ENCODE data around the gene LDB3. TPM values are rescaled to one million over a fixed set of nuclear protein-coding genes. Genes with fewer than 3 reads are reported as not detected.
A peak's percentile ranks its signal among the peaks of the same experiment; 100 is the strongest.

LDB3 gene
- total RNA-seq, 1 experiment from 2014 or later: not detected

GRCh38 chr10:86758189-86759072 lies 90.1 kb downstream of the LDB3 start:
- peak; percentile 18 for DNase-seq (ENCODE audit: low read depth)

GRCh38 chr10:86759073-86759672 lies 90.9 kb downstream of the LDB3 start:
- no peak for DNase-seq (ENCODE audit: low read depth)

- no peak for DNase-seq (ENCODE audit: low read depth)
These were observed 95.1 kb downstream of the LDB3 start for GRCh38 chr10:86763404-86763803.

- DNase-seq (ENCODE audit: low read depth): no peak
These were observed 97.2 kb downstream of the LDB3 start for GRCh38 chr10:86765548-86765947.

GRCh38 chr10:86768412-86769062 lies 100.2 kb downstream of the LDB3 start:
- DNase-seq (ENCODE audit: low read depth): no peak

- DNase-seq (ENCODE audit: low read depth): no peak
These were observed 101.7 kb downstream of the LDB3 start for GRCh38 chr10:86769991-86770390.

- no peak for DNase-seq (ENCODE audit: low read depth)
These were observed 102.2 kb downstream of the LDB3 start for GRCh38 chr10:86770412-86770960.

GRCh38 chr10:86773498-86773897 lies 105.2 kb downstream of the LDB3 start:
- DNase-seq (ENCODE audit: low read depth): no peak

GRCh38 chr10:86775056-86775869 lies 107.0 kb downstream of the LDB3 start:
- peak; percentile 11 for DNase-seq (ENCODE audit: low read depth)

GRCh38 chr10:86775870-86776180 lies 107.5 kb downstream of the LDB3 start:
- DNase-seq (ENCODE audit: low read depth): no peak

- no peak for DNase-seq (ENCODE audit: low read depth)
These were observed 111.1 kb downstream of the LDB3 start for GRCh38 chr10:86779220-86780017.

- no peak for DNase-seq (ENCODE audit: low read depth)
These were observed 114.5 kb downstream of the LDB3 start for GRCh38 chr10:86782701-86783418.

GRCh38 chr10:86785037-86785436 lies 116.7 kb downstream of the LDB3 start:
- no peak for DNase-seq (ENCODE audit: low read depth)

Other genes with a start within 250 kb of the LDB3 start
- gene WAPL, start 146.7 kb upstream of the LDB3 start, total RNA-seq (2014; rRNA removed; shearing (Covaris generic)): 32.1 and 32.6 TPM in 2 replicates
- gene OPN4, start 14.0 kb upstream of the LDB3 start, total RNA-seq (2014; rRNA removed; shearing (Covaris generic)): not detected in 2 replicates
- 21.1 and 26.0 TPM in 2 replicates for gene BMPR1A, start 88.1 kb downstream of the LDB3 start, total RNA-seq (2014; rRNA removed; shearing (Covaris generic))